ENCODE results near the gene FUT7.

Gene FUT7

GRCh38 chr9:137031904-137032640 is at the start of gene FUT7:
Gene FUT7 (minus strand): TSS chr9:137032088. CDS start chr9:137031991, 97 bp downstream.
- no peak for DNase-seq (ENCODE audit: low read depth in 3 of 3)

GRCh38 chr9:137080260-137081122 is 48.6 kb upstream of the FUT7 start:
- no peak for DNase-seq (ENCODE audit: low read depth in 3 of 3)

DNA sequence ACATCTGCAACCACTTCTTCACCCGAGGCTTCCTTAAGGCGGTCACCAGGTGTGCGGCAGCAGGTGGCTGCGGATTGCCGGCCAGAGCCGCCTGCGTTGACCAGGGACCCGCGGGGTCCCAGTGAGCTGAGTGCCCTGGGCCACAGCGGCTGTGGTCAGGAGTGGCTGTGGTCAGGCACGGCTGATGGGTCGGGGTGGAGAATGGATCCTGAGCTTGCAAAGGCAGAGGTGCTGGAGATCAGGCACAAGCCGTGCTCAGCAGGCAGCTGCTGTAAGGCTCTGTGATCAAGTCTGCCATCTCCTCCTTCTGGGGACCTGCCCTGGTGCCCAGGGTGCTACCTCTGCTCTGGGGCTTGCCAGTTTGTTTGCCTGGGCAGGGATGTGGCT is 47.5 kb upstream of the FUT7 start:
- no peak for DNase-seq (ENCODE audit: low read depth in 3 of 3)

- no peak for DNase-seq (ENCODE audit: low read depth in 3 of 3)
Observed at GRCh38 chr9:137078701-137079400, 47.0 kb upstream of the FUT7 start.

GRCh38 chr9:137077758-137078693 is 46.1 kb upstream of the FUT7 start:
- DNase-seq (ENCODE audit: low read depth in 3 of 3) = no peak

DNA sequence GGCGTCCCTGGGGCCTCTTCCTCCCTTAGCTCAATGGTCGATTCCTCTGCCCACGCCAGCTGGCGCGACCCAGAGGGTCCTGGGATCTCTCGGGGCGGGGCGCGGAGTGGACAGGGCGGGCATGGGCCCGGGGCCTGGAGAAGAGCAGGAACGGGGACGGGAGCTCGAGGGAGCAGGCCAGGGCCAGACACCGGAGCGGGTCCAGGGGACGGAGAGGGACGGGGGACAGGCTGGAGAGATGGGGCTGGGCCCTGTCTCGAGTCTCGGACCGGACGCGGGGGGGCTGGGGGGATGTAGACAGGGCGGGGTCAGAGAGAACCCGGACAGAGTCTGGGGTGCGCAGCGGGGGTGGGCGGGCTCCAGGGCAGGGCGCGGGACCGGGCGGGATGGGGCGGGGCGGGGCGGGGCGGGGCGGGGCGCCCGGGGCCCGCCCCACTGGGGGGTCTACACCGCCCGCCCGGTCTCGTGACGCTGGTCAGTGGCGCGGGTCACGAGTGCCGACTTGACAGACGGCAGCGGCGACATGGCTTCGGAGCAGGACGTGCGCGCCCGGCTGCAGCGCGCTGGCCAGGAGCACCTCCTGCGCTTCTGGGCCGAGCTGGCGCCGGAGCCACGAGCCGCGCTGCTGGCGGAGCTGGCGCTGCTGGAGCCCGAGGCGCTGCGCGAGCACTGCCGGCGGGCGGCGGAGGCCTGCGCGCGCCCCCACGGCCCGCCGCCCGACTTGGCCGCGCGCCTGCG is 45.3 kb upstream of the FUT7 start, which contains the start of gene UAP1L1:
Gene UAP1L1, plus strand, starts transcription at position 508 of the 738 bp plus-strand sequence. Its CDS starts 16 bp downstream, at position 524.
- DNase-seq (ENCODE audit: low read depth in 3 of 3) = no peak

DNA sequence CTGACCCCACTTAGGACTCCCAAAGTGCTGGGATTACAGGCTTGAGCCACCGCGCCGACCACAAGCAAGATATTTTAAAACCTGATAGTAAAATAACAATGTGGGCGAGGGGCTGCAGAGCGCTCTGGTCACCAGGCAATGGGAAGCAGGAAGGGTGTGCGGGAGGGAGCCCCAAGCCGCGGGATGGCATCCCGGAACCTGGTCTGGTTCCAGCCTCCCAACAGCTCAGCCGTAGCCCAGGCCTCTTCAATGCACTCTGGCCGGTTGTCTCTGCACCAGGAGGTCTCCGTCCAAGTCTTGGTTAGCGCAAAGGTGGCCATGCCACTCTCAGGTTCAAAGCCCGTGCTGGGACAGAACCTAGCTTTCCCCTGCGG is 44.7 kb upstream of the FUT7 start:
- no peak for DNase-seq (ENCODE audit: low read depth in 3 of 3)

- DNase-seq (ENCODE audit: low read depth in 3 of 3) = no peak
Observed at GRCh38 chr9:137075275-137075775, 43.4 kb upstream of the FUT7 start.

- no peak for DNase-seq (ENCODE audit: low read depth in 3 of 3)
Observed at GRCh38 chr9:137074657-137075274, 42.9 kb upstream of the FUT7 start.

GRCh38 chr9:137073992-137074399 is 42.1 kb upstream of the FUT7 start:
- no peak for DNase-seq (ENCODE audit: low read depth in 3 of 3)

DNA sequence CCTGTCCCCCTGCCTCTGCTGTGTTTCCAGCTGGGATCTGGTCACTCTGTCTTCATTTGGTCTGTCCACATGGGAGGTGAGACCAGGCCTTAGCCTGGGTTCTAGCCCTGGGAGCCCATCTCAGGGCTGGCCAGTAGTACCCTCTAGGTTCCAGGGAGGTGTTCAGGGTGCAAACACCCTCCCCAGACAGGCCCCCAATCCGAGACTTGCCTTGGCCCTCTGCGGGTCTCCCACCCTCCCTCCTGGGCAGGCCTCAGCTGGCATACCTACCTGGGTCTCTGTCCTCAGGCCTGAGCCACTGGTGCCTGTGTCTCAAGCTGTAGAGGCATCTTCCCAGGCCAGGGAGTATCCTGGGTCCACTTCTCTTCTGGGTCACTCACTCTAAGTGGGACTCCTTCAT is 39.4 kb upstream of the FUT7 start:
- no peak for DNase-seq (ENCODE audit: low read depth in 3 of 3)

GRCh38 chr9:137070906-137071275 is 39.0 kb upstream of the FUT7 start:
- DNase-seq (ENCODE audit: low read depth in 3 of 3) = no peak

GRCh38 chr9:137070201-137070905 is 38.5 kb upstream of the FUT7 start, which contains the start of gene SAPCD2:
Gene SAPCD2 (minus strand): TSS chr9:137070557. CDS start chr9:137070460, 97 bp downstream.
- DNase-seq (ENCODE audit: low read depth in 3 of 3) = peak; percentile 61 to 73 (median 65)

GRCh38 chr9:137069508-137070091 is 37.7 kb upstream of the FUT7 start:
- DNase-seq (ENCODE audit: low read depth in 3 of 3) = no peak

DNA sequence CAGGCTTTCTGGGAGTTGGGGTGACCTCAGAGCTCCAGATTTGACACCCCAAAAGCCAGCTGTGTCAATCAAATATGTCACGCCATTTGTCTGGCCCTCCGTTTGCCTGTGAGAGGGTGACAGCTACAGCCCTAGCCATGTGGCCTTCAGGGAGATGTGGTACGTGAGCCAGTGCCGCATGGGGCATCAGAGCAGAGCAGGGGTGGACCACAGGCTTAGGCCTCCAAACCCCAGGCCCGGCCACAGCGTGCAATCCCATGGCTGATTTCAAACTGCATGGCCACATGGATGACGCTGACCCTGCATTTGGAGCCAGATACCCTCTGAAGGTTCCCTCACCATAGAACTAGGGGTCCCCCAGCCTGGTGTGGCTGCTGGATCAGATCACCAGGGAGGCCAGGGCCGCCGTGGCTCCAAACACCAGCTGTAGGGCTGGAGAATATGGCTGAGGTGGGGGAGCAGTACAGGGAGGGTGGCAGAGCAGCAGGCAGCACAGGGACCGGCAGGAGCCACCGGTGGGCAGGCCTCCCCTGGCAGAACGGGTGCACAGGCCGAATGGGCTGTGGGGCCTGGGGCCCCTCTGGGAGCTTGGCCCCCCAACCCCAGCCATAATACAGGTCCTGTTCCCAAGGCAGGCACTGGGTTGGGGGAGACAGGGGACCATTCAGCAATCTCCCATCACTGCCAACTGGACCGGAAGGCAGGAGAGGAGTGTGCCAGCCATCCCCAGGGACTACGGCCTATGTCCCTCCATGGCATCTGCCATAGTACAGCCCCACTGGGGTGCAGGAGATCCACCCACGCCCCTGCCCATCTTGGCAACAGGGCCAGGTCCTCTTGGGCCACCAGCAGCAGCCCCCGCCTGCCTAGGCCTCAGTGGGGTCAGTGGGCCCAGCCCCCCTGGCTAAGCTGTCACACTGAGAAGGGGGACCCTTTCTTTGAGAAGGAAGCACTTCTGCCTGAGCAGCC is 36.9 kb upstream of the FUT7 start:
- no peak for DNase-seq (ENCODE audit: low read depth in 3 of 3)

GRCh38 chr9:137067860-137068538 is 36.1 kb upstream of the FUT7 start:
- DNase-seq (ENCODE audit: low read depth in 3 of 3) = peak; percentile 71 to 80 (median 75)

Measured in stimulated activated CD4-positive, alpha-beta T cell treated with anti-CD3 and anti-CD28 coated beads, TNF-alpha, amount 100 ng/mL, for 48 hours (primary cell).